ENCODE measurements around the gene SHBG. TPM values are rescaled to one million over a fixed set of nuclear protein-coding genes. Genes with fewer than 3 reads are reported as not detected.

SHBG gene
- total and polyA plus RNA-seq, 2 of the 8 experiments (the other 6 are each of a cell fraction or from before 2014, with no cell fraction given): 1.1 to 1.2 TPM

DNA sequence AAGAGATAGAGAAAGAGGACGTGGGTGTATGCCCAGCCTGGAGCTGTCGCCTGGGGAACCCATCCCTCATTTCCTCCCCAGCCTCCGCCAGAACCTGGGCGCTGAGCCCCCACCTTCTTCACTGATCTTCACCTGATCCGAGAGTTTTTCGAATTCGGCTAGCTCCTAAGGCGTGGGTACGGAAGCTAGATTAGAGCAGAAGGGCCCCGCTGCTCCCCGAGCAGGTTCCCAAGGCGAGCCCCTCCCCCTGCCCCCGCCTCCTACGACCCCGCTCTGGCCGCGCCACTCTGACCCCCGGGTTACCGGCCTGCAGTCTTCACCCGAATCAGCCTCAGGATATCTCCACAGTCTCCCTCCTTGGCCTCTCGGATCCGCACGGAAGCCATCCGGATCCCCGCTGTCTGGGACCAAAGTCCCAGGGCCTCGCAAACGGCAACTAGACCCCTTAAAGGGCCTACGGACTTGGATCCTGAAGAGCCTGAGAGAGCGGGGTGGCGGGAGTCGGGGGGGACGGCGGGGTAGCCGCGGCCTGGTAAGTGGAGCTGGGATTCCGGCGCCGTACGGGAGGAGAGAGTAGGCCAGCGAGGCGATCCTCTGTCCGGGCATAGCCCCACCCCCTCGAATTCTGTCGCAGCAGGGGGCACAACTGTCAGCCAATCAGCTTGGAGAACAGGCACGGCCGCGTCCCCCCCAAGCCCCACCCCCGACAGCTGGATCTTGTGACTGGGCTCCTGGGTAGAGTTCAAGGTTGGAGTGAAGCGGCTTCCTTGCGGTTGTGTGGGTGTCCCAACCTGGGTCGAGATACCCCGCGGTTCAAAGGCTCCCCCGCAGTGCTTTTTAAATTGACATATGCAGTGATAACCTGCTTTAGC, 2.4 kb upstream of the SHBG start, which contains the start of gene SAT2 (continued):
- TF ChIP-seq RNF2 (IDR thresholded peaks at IDR 0.05; ENCODE audit: borderline replicate concordance, low read depth, low read length, missing control alignments, poor library complexity, severe bottlenecking) (no peak), SIX5 (IDR thresholded peaks at IDR 0.05; ENCODE audit: low read depth, low read length) (no peak), CEBPB (IDR thresholded peaks at IDR 0.05; ENCODE audit: low read depth, low read length) (no peak), CHD1 (IDR thresholded peaks at IDR 0.05; ENCODE audit: low read depth, low read length) (no peak), TAF7 (optimal IDR thresholded peaks at IDR 0.05; ENCODE audit: borderline replicate concordance, low read depth, low read length) (peak; percentile 82), HDAC2 (IDR thresholded peaks at IDR 0.05; ENCODE audit: borderline replicate concordance in 1 of 2, low read depth in 2 of 2, low read length in 2 of 2) (peak in 1 of 2 experiments; percentile 6; a peak in 1 of 4 replicates), CREB1 (IDR thresholded peaks at IDR 0.05) (0 out of 2 replicates have a peak, but pooled peaks have one; percentile 12), BRCA1 (IDR thresholded peaks at IDR 0.05; ENCODE audit: low read depth, low read length) (no peak)
- TF ChIP-seq, protein P1, sequence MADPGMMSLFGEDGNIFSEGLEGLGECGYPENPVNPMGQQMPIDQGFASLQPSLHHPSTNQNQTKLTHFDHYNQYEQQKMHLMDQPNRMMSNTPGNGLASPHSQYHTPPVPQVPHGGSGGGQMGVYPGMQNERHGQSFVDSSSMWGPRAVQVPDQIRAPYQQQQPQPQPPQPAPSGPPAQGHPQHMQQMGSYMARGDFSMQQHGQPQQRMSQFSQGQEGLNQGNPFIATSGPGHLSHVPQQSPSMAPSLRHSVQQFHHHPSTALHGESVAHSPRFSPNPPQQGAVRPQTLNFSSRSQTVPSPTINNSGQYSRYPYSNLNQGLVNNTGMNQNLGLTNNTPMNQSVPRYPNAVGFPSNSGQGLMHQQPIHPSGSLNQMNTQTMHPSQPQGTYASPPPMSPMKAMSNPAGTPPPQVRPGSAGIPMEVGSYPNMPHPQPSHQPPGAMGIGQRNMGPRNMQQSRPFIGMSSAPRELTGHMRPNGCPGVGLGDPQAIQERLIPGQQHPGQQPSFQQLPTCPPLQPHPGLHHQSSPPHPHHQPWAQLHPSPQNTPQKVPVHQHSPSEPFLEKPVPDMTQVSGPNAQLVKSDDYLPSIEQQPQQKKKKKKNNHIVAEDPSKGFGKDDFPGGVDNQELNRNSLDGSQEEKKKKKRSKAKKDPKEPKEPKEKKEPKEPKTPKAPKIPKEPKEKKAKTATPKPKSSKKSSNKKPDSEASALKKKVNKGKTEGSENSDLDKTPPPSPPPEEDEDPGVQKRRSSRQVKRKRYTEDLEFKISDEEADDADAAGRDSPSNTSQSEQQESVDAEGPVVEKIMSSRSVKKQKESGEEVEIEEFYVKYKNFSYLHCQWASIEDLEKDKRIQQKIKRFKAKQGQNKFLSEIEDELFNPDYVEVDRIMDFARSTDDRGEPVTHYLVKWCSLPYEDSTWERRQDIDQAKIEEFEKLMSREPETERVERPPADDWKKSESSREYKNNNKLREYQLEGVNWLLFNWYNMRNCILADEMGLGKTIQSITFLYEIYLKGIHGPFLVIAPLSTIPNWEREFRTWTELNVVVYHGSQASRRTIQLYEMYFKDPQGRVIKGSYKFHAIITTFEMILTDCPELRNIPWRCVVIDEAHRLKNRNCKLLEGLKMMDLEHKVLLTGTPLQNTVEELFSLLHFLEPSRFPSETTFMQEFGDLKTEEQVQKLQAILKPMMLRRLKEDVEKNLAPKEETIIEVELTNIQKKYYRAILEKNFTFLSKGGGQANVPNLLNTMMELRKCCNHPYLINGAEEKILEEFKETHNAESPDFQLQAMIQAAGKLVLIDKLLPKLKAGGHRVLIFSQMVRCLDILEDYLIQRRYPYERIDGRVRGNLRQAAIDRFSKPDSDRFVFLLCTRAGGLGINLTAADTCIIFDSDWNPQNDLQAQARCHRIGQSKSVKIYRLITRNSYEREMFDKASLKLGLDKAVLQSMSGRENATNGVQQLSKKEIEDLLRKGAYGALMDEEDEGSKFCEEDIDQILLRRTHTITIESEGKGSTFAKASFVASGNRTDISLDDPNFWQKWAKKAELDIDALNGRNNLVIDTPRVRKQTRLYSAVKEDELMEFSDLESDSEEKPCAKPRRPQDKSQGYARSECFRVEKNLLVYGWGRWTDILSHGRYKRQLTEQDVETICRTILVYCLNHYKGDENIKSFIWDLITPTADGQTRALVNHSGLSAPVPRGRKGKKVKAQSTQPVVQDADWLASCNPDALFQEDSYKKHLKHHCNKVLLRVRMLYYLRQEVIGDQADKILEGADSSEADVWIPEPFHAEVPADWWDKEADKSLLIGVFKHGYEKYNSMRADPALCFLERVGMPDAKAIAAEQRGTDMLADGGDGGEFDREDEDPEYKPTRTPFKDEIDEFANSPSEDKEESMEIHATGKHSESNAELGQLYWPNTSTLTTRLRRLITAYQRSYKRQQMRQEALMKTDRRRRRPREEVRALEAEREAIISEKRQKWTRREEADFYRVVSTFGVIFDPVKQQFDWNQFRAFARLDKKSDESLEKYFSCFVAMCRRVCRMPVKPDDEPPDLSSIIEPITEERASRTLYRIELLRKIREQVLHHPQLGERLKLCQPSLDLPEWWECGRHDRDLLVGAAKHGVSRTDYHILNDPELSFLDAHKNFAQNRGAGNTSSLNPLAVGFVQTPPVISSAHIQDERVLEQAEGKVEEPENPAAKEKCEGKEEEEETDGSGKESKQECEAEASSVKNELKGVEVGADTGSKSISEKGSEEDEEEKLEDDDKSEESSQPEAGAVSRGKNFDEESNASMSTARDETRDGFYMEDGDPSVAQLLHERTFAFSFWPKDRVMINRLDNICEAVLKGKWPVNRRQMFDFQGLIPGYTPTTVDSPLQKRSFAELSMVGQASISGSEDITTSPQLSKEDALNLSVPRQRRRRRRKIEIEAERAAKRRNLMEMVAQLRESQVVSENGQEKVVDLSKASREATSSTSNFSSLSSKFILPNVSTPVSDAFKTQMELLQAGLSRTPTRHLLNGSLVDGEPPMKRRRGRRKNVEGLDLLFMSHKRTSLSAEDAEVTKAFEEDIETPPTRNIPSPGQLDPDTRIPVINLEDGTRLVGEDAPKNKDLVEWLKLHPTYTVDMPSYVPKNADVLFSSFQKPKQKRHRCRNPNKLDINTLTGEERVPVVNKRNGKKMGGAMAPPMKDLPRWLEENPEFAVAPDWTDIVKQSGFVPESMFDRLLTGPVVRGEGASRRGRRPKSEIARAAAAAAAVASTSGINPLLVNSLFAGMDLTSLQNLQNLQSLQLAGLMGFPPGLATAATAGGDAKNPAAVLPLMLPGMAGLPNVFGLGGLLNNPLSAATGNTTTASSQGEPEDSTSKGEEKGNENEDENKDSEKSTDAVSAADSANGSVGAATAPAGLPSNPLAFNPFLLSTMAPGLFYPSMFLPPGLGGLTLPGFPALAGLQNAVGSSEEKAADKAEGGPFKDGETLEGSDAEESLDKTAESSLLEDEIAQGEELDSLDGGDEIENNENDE (IDR thresholded peaks at IDR 0.05; ENCODE audit: insufficient replicate concordance, low read length): no peak
